Mucosa of gallbladder (tissue), 1 donor: ENCODE results near the gene FAM221B. TPM values are rescaled to one million over a fixed set of nuclear protein-coding genes. Genes with fewer than 3 reads are reported as not detected.

Source experiments
- DNase-seq: peaks from one replicate; pipeline ENCODE4 v3.0.0-alpha.2; 2020; ENCODE audit warnings: low spot score
- total RNA-seq: library from RNA; stranded (reverse); gene quantifications from one replicate; pipeline ENCODE4 v1.2.1, GENCODE V29; 2021
- donor health status: DM: no; HTN: no; CAD: no.

Gene FAM221B
- total RNA-seq, 1 donor from 2014 or later: not detected

DNA sequence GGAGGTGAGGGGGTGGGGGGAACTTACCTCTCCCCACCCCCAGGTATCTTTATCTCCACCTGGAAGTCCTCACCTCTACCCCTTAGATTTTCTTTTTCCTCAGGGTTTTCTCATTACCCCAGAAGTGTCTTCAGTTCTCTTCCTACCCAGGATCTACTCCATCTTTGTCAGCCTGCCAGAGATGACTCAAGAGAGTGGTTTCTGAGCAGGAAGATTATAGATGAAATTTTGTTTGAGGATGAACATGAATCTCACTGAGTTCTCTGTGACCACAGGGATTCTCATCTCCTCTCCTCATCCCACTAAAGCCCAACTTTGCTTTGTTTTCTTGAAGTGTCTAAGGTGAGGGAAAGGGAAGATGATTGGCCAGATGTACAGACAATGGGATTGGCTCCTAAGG, 8.5 kb downstream of the FAM221B start:
- no peak for DNase-seq

DNA sequence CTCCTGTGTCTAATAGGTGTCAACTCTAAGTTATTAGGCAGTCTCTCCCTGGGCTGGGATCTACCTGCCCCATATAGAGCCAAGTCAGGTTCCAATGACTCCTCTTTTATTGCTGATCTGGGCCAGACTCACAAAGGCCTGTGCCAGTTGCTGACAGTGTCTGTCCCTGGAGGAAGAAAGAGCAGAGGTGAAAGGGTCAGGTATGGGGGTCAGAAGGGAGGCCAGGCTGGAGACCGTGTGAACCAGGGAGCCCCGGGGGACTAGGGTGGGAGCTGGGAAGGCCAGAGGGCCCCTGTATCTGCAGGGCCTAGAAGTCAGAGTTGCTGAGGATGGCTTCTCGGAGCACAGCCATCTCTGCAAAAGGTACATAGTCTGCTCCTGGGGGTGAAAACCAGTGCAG, 10.2 kb downstream of the FAM221B start:
- DNase-seq: no peak

- DNase-seq: no peak
Observed at GRCh38 chr9:35816708-35817107, 11.8 kb downstream of the FAM221B start.

DNA sequence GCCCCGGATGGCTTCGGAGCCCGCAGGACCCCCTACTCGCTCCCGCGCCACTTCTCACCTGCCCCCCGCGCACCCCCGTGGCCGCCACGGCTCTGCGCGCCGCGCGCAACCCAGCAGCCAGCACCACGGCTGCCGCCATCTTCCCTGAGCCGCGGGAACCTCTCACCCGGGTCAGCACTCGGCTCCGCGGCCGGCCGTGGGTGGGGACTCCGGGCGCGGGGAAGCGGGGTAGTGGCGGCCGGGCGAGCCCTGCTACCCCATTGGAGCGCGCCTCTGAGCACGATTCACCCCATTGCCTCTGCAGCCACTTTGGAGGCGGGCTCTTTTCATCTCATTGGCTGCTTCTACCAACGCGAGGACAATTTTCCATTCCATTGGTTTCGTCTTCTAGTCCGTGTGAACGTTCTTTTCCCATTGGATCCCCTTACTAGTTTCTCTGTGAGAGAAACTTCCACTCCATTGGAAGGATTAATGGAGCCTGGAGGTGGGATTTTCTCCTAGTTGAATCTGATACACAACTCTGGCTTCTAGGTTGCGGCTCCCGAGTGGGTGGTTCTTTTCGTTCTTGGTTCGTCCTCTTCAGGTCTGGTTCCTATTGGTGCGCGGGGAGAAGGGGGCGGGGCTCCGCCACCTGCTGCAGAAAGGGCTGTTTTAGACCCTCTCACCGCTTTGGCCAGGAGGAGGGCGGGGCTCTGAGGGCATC, 13.5 kb downstream of the FAM221B start, which contains the start of gene HINT2:
Gene HINT2 (minus strand): TSS at position 202 of the 703 bp plus-strand sequence. CDS start 63 bp downstream, at position 139.
- peak; percentile 97 for DNase-seq

- DNase-seq: peak; percentile 50
Observed at GRCh38 chr9:35814106-35814840, 14.3 kb downstream of the FAM221B start.

- DNase-seq: no peak
Observed at GRCh38 chr9:35813434-35814105, 15.0 kb downstream of the FAM221B start.

- peak; percentile 95 for DNase-seq
Observed at GRCh38 chr9:35812025-35812602, 16.4 kb downstream of the FAM221B start, which contains the start of gene SPAG8. TSS of gene SPAG8 (minus strand) at chr9:35812262. CDS start at chr9:35812147, 115 bp downstream.

DNA sequence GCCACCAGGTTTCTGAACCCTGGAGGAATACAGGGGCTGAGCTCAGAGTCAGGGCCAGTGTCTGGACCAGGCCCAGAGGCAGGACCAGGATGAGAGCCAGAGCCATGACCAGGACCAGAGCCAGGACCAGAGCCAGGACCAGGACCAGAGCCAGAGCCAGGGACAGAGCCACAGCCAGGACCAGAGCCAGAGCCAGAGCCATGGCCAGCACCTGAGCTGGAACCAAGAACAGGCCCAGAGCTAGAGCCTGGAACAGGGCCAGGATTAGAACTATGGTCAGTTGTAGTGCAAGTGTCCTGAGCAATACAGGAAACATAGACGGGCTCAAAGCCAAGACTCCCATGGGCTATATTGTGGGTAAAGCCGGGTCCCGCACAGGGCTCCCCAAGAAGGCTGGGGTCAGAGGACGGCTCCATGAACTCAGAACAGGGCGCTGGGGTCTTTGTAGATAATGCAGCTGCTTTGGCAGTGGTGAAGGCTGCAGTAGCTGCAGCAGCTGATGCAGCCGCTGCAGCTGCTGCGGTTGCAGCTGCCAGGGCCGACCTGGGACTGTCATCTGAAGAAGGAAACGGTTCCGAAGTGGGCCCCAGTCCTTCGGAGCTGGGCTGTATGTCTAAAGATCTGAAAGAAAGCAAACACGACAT, 17.0 kb downstream of the FAM221B start:
- DNase-seq: no peak

DNA sequence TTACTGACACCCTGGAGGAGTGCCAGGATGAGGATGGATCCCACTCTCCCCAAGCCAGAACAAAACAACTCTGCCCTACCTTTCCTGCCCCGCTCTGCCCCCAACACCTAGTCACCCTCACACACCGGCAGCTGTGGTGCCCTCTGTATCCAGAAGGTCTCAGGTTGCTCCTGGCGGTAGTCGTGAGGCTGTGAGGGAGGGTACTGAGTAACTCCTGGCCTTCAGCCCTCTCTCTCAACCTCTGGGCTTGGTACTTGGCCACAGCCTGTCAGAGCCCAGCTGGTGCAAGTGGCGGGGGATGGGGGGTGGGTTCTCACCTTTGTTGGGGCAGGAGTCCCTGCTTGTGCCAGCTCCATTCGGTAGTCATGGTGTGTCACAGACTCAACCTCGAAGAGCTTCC, 18.4 kb downstream of the FAM221B start:
- no peak for DNase-seq

DNA sequence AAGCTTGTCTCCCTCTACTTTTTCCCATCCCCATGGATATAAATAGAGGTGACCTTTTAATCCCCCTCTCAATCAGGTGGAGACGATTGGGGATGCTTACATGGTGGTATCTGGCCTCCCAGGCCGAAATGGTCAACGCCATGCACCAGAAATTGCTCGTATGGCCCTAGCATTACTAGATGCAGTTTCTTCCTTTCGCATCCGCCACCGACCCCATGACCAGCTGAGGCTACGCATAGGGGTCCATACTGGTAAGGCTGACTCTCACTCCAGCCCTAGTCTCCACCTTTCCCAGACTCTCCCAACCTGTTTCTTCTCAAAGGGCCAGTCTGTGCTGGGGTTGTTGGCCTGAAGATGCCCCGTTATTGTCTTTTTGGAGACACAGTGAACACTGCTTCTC, 20.1 kb downstream of the FAM221B start:
- no peak for DNase-seq

DNA sequence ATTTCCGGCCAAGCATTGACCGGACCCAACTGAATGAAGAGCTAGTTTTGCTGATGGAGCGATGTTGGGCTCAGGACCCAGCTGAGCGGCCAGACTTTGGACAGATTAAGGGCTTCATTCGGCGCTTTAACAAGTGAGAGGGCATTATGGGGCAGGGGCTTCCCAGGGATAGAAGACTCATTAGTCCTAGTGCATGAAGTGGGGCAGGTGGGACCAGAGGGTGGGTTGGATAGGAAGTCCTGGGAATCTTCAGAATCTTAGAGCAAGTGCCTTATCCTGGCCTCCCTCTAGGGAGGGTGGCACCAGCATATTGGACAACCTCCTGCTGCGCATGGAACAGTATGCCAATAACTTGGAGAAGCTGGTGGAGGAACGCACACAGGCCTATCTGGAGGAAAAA, 22.4 kb downstream of the FAM221B start:
- DNase-seq: no peak

DNA sequence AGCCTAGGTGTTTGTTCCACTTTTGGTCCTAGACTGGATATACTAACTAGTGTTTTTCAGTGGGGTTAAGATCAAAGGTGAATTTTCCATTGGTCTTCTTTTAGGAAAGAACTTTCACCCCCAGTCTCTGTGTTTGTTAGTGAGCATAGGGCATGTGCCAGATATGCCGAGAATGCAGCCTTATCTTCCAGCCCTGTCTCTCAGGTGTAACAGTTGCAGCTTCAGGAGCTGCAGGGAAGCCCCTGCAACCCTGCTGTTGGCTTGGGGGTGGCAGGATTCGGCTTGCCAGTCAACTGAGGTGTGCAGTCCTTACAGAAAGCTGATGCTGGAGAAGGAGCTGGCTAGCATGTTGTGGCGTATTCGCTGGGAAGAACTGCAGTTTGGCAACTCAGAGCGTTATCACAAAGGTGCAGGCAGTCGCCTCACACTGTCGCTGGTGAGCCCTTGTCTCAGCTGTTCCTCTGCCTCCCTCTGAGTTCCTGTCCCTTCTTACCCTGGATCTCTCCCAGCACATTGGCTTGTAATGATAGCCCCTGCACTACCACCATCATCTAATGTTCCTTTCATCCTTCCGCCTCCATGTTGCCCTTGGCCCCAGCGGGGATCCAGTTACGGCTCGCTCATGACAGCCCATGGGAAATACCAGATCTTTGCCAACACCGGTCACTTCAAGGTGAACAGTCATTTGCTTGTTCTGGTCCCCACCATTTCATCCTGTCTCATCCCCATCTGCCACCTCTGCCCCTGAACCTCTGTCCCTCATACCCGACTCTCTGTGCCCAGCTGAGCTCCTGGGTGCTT, 27.0 kb downstream of the FAM221B start:
- DNase-seq: no peak

- no peak for DNase-seq
Observed at GRCh38 chr9:35800530-35800929, 28.0 kb downstream of the FAM221B start.

- no peak for DNase-seq
Observed at GRCh38 chr9:35798658-35799374, 29.7 kb downstream of the FAM221B start.

GRCh38 chr9:35797311-35798109, 31.0 kb downstream of the FAM221B start:
- DNase-seq: no peak

- DNase-seq: no peak
Observed at GRCh38 chr9:35795695-35796094, 32.8 kb downstream of the FAM221B start.

DNA sequence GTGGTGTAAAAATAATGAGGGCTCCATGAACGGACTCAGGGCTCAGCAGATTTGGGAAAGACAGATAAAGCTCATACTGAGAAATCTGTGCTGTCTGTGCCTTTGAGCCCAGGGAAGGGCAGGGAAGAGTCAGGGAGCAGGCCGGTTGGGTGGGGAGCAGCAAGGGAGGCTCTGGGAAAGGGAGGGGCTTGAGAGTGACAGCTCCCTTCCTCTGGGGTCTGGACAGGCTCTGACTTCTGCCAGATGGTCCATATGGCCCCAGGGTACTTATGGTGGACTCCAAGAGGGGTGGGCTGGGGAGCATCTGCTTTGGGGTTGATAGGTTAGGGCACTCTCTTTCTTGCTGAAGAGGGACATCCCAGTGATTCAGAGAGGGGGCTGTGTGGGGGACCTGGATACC, 35.1 kb downstream of the FAM221B start:
- no peak for DNase-seq

GRCh38 chr9:35792826-35793225, 35.7 kb downstream of the FAM221B start:
- no peak for DNase-seq
